ENCODE measurements around the gene ASPA.

ASPA gene

GRCh38 chr17:3532859-3533142 is 57.0 kb downstream of the ASPA start:
- H3K4me1 ChIP-seq (ENCODE audit: control insufficient read depth, insufficient read depth, low read length) = 0 out of 2 replicates have a peak, but pooled peaks cover 2% of the 10 kb centered on the region
- no peaks in the 10 kb centered on the region for H3K27me3 ChIP-seq (ENCODE audit: control insufficient read depth, insufficient read depth, low read length)
- no peak overlapping the region for H3K4me3 ChIP-seq (ENCODE audit: low read length)
- no peaks in the 10 kb centered on the region for H3K9me3 ChIP-seq (ENCODE audit: control insufficient read depth, insufficient read depth, low read length)
- no peaks in the 10 kb centered on the region for H3K36me3 ChIP-seq (ENCODE audit: control insufficient read depth, insufficient read depth, low read length)
- no peak overlapping the region for H3K27ac ChIP-seq (ENCODE audit: low read length)
- DNase-seq (ENCODE audit: low read depth, low spot score) = no peak
- WGBS (ENCODE audit: insufficient coverage, insufficient read length) = no CpG with 5 or more reads among the region's 10 CpGs

- Histone ChIP-seq H3K36me3 (ENCODE audit: control insufficient read depth, insufficient read depth, low read length) (no peaks in the 10 kb centered on the region), H3K4me3 (ENCODE audit: low read length) (no peak overlapping the region), H3K9me3 (ENCODE audit: control insufficient read depth, insufficient read depth, low read length) (no peaks in the 10 kb centered on the region), H3K4me1 (ENCODE audit: control insufficient read depth, insufficient read depth, low read length) (0 out of 2 replicates have a peak, but pooled peaks cover 2% of the 10 kb centered on the region), H3K27me3 (ENCODE audit: control insufficient read depth, insufficient read depth, low read length) (no peaks in the 10 kb centered on the region), H3K27ac (ENCODE audit: low read length) (no peak overlapping the region)
- WGBS (ENCODE audit: insufficient coverage, insufficient read length) = no CpG with 5 or more reads among the region's 5 CpGs
- no peak for DNase-seq (ENCODE audit: low read depth, low spot score)
These were observed 58.0 kb downstream of the ASPA start for GRCh38 chr17:3533752-3534151.

- no peaks in the 10 kb centered on the region for H3K36me3 ChIP-seq (ENCODE audit: control insufficient read depth, insufficient read depth, low read length)
- 0 out of 2 replicates have a peak, but pooled peaks cover 2% of the 10 kb centered on the region for H3K4me1 ChIP-seq (ENCODE audit: control insufficient read depth, insufficient read depth, low read length)
- H3K27me3 ChIP-seq (ENCODE audit: control insufficient read depth, insufficient read depth, low read length) = no peaks in the 10 kb centered on the region
- WGBS (ENCODE audit: insufficient coverage, insufficient read length) = no CpG with 5 or more reads among the region's 3 CpGs
- no peak overlapping the region for H3K27ac ChIP-seq (ENCODE audit: low read length)
- no peak for DNase-seq (ENCODE audit: low read depth, low spot score)
- H3K4me3 ChIP-seq (ENCODE audit: low read length) = no peak overlapping the region
- H3K9me3 ChIP-seq (ENCODE audit: control insufficient read depth, insufficient read depth, low read length) = no peaks in the 10 kb centered on the region
These were observed 59.1 kb downstream of the ASPA start for GRCh38 chr17:3534881-3535252.

- Histone ChIP-seq H3K4me3 (ENCODE audit: low read length) (peak overlapping the region; percentile 36; the same call in 1 of the 2 replicates), H3K27me3 (ENCODE audit: control insufficient read depth, insufficient read depth, low read length) (no peaks in the 10 kb centered on the region), H3K36me3 (ENCODE audit: control insufficient read depth, insufficient read depth, low read length) (no peaks in the 10 kb centered on the region), H3K4me1 (ENCODE audit: control insufficient read depth, insufficient read depth, low read length) (0 out of 2 replicates have a peak, but pooled peaks cover 2% of the 10 kb centered on the region), H3K27ac (ENCODE audit: low read length) (no peak overlapping the region), H3K9me3 (ENCODE audit: control insufficient read depth, insufficient read depth, low read length) (peaks cover under 1% of the 10 kb centered on the region; the same call in 1 of the 2 replicates)
- DNase-seq (ENCODE audit: low read depth, low spot score) = peak; percentile 37
- WGBS (ENCODE audit: insufficient coverage, insufficient read length) = no CpG with 5 or more reads among the region's 44 CpGs
These were observed 59.6 kb downstream of the ASPA start for GRCh38 chr17:3535253-3535995.

- Histone ChIP-seq H3K4me3 (ENCODE audit: low read length) (no peak overlapping the region), H3K4me1 (ENCODE audit: control insufficient read depth, insufficient read depth, low read length) (0 out of 2 replicates have a peak, but pooled peaks cover 2% of the 10 kb centered on the region), H3K27ac (ENCODE audit: low read length) (no peak overlapping the region), H3K27me3 (ENCODE audit: control insufficient read depth, insufficient read depth, low read length) (no peaks in the 10 kb centered on the region), H3K9me3 (ENCODE audit: control insufficient read depth, insufficient read depth, low read length) (peaks cover 2% of the 10 kb centered on the region; the same call in 1 of the 2 replicates), H3K36me3 (ENCODE audit: control insufficient read depth, insufficient read depth, low read length) (no peaks in the 10 kb centered on the region)
- DNase-seq (ENCODE audit: low read depth, low spot score) = no peak
- no CpG with 5 or more reads among the region's 5 CpGs for WGBS (ENCODE audit: insufficient coverage, insufficient read length)
These were observed 60.9 kb downstream of the ASPA start for GRCh38 chr17:3536716-3537115.

- H3K27ac ChIP-seq (ENCODE audit: low read length) = no peak overlapping the region
- no peaks in the 10 kb centered on the region for H3K4me1 ChIP-seq (ENCODE audit: control insufficient read depth, insufficient read depth, low read length)
- H3K27me3 ChIP-seq (ENCODE audit: control insufficient read depth, insufficient read depth, low read length) = no peaks in the 10 kb centered on the region
- H3K9me3 ChIP-seq (ENCODE audit: control insufficient read depth, insufficient read depth, low read length) = peaks cover 2% of the 10 kb centered on the region; the same call in 1 of the 2 replicates
- no peak overlapping the region for H3K4me3 ChIP-seq (ENCODE audit: low read length)
- WGBS (ENCODE audit: insufficient coverage, insufficient read length) = no CpG with 5 or more reads among the region's 8 CpGs
- H3K36me3 ChIP-seq (ENCODE audit: control insufficient read depth, insufficient read depth, low read length) = no peaks in the 10 kb centered on the region
- DNase-seq (ENCODE audit: low read depth, low spot score) = no peak
These were observed 64.2 kb downstream of the ASPA start for GRCh38 chr17:3539881-3540540.

GRCh38 chr17:3542410-3543088 is 66.8 kb downstream of the ASPA start:
- WGBS (ENCODE audit: insufficient coverage, insufficient read length) = no CpG with 5 or more reads among the region's 16 CpGs
- no peaks in the 10 kb centered on the region for H3K27me3 ChIP-seq (ENCODE audit: control insufficient read depth, insufficient read depth, low read length)
- no peaks in the 10 kb centered on the region for H3K4me1 ChIP-seq (ENCODE audit: control insufficient read depth, insufficient read depth, low read length)
- H3K4me3 ChIP-seq (ENCODE audit: low read length) = no peak overlapping the region
- DNase-seq (ENCODE audit: low read depth, low spot score) = no peak
- H3K9me3 ChIP-seq (ENCODE audit: control insufficient read depth, insufficient read depth, low read length) = peaks cover 2% of the 10 kb centered on the region; the same call in 1 of the 2 replicates
- no peaks in the 10 kb centered on the region for H3K36me3 ChIP-seq (ENCODE audit: control insufficient read depth, insufficient read depth, low read length)
- no peak overlapping the region for H3K27ac ChIP-seq (ENCODE audit: low read length)

GRCh38 chr17:3543453-3543852 is 67.7 kb downstream of the ASPA start:
- DNase-seq (ENCODE audit: low read depth, low spot score) = no peak
- no peak overlapping the region for H3K4me3 ChIP-seq (ENCODE audit: low read length)
- H3K9me3 ChIP-seq (ENCODE audit: control insufficient read depth, insufficient read depth, low read length) = peaks cover 2% of the 10 kb centered on the region; the same call in 1 of the 2 replicates
- H3K27me3 ChIP-seq (ENCODE audit: control insufficient read depth, insufficient read depth, low read length) = no peaks in the 10 kb centered on the region
- WGBS (ENCODE audit: insufficient coverage, insufficient read length) = no CpG with 5 or more reads among the region's 10 CpGs
- no peak overlapping the region for H3K27ac ChIP-seq (ENCODE audit: low read length)
- H3K4me1 ChIP-seq (ENCODE audit: control insufficient read depth, insufficient read depth, low read length) = no peaks in the 10 kb centered on the region
- H3K36me3 ChIP-seq (ENCODE audit: control insufficient read depth, insufficient read depth, low read length) = no peaks in the 10 kb centered on the region

- H3K4me1 ChIP-seq (ENCODE audit: control insufficient read depth, insufficient read depth, low read length) = no peaks in the 10 kb centered on the region
- H3K27me3 ChIP-seq (ENCODE audit: control insufficient read depth, insufficient read depth, low read length) = no peaks in the 10 kb centered on the region
- no peak overlapping the region for H3K27ac ChIP-seq (ENCODE audit: low read length)
- no CpG with 5 or more reads among the region's 5 CpGs for WGBS (ENCODE audit: insufficient coverage, insufficient read length)
- DNase-seq (ENCODE audit: low read depth, low spot score) = no peak
- H3K36me3 ChIP-seq (ENCODE audit: control insufficient read depth, insufficient read depth, low read length) = no peaks in the 10 kb centered on the region
- H3K4me3 ChIP-seq (ENCODE audit: low read length) = no peak overlapping the region
- H3K9me3 ChIP-seq (ENCODE audit: control insufficient read depth, insufficient read depth, low read length) = peaks cover 2% of the 10 kb centered on the region; the same call in 1 of the 2 replicates
These were observed 68.6 kb downstream of the ASPA start for GRCh38 chr17:3544365-3544764.

GRCh38 chr17:3545151-3545550 is 69.4 kb downstream of the ASPA start:
- Histone ChIP-seq H3K27me3 (ENCODE audit: control insufficient read depth, insufficient read depth, low read length) (no peaks in the 10 kb centered on the region), H3K4me1 (ENCODE audit: control insufficient read depth, insufficient read depth, low read length) (no peaks in the 10 kb centered on the region), H3K9me3 (ENCODE audit: control insufficient read depth, insufficient read depth, low read length) (peaks cover 2% of the 10 kb centered on the region; the same call in 1 of the 2 replicates), H3K36me3 (ENCODE audit: control insufficient read depth, insufficient read depth, low read length) (no peaks in the 10 kb centered on the region), H3K27ac (ENCODE audit: low read length) (no peak overlapping the region), H3K4me3 (ENCODE audit: low read length) (no peak overlapping the region)
- DNase-seq (ENCODE audit: low read depth, low spot score) = no peak
- no CpG with 5 or more reads among the region's 9 CpGs for WGBS (ENCODE audit: insufficient coverage, insufficient read length)

All from iPS DF 6.9 (cell line).